ENCODE measurements around the gene KDM4D. TPM values are rescaled to one million over a fixed set of nuclear protein-coding genes. Genes with fewer than 3 reads are reported as not detected.
"Not testable (repeated sequence)": the region's sequence is repeated elsewhere in the genome, so short reads cannot be mapped to it uniquely, and the experiment has no call there.

The KDM4D gene
- total and polyA plus RNA-seq, 5 donors from 2014 or later, result 0.25 to 0.61 (median 0.37) TPM

- Mint-ChIP-seq H3K27me3 (peaks cover 53% of the 10 kb centered on the region), H3K9me3 (no peaks in the 10 kb centered on the region), H3K36me3 (no peaks in the 10 kb centered on the region), H3K4me3 (no peak overlapping the region), H3K4me1 (no peaks in the 10 kb centered on the region), H3K27ac (no peak overlapping the region)
- H3K4me3 ChIP-seq (ENCODE audit: low read depth, low read length), result no peak overlapping the region
- no peaks in the 10 kb centered on the region for H3K36me3 ChIP-seq (ENCODE audit: control insufficient read depth, insufficient read depth, low read length)
- H3K27ac ChIP-seq (ENCODE audit: insufficient read depth, low read length, poor library complexity, severe bottlenecking), result no peak overlapping the region
- DNase-seq (no peak), ATAC-seq (ENCODE audit: low read depth in 2 of 2) (no peak)
- H3K9me3 ChIP-seq (ENCODE audit: control insufficient read depth in 2 of 2, low read length in 2 of 2), result no peaks in the 10 kb centered on the region
- H3K27me3 ChIP-seq (ENCODE audit: control insufficient read depth, insufficient read depth, low read length), result peaks cover 4% of the 10 kb centered on the region
- no peaks in the 10 kb centered on the region for H3K4me1 ChIP-seq (ENCODE audit: control insufficient read depth, insufficient read depth, low read length, poor library complexity, severe bottlenecking)
Observed at GRCh38 chr11:95035316-95035715, 61.8 kb downstream of the KDM4D start.

GRCh38 chr11:95037356-95038035, 64.0 kb downstream of the KDM4D start:
- not testable (repeated sequence) for H3K4me3 ChIP-seq (ENCODE audit: low read depth, low read length); H3K9me3 Mint-ChIP-seq; H3K4me1 Mint-ChIP-seq; H3K27ac Mint-ChIP-seq; H3K27ac ChIP-seq (ENCODE audit: insufficient read depth, low read length, poor library complexity, severe bottlenecking); H3K9me3 ChIP-seq (ENCODE audit: control insufficient read depth in 2 of 2, low read length in 2 of 2); H3K36me3 ChIP-seq (ENCODE audit: control insufficient read depth, insufficient read depth, low read length); H3K4me3 Mint-ChIP-seq; H3K4me1 ChIP-seq (ENCODE audit: control insufficient read depth, insufficient read depth, low read length, poor library complexity, severe bottlenecking); H3K36me3 Mint-ChIP-seq
- H3K27me3 Mint-ChIP-seq, result peaks cover 43% of the 10 kb centered on the region
- DNase-seq (peak in 2 of 3 donors; percentile 8 to 16), ATAC-seq (ENCODE audit: low read depth in 2 of 2) (peak in 1 of 2 donors; percentile 40)
- H3K27me3 ChIP-seq (ENCODE audit: control insufficient read depth, insufficient read depth, low read length), result peaks cover 11% of the 10 kb centered on the region

- H3K9me3 Mint-ChIP-seq, result peaks cover 0 to 1% (median 0%) of the 10 kb centered on the region in 7 donors
- no peaks in the 10 kb centered on the region for H3K36me3 ChIP-seq (ENCODE audit: control insufficient read depth, insufficient read depth, low read length)
- H3K27me3 Mint-ChIP-seq, result peaks cover 51% of the 10 kb centered on the region
- H3K27me3 ChIP-seq (ENCODE audit: control insufficient read depth, insufficient read depth, low read length), result peaks cover 25% of the 10 kb centered on the region
- no peaks in the 10 kb centered on the region for H3K9me3 ChIP-seq (ENCODE audit: control insufficient read depth in 2 of 2, low read length in 2 of 2)
- no peaks in the 10 kb centered on the region for H3K36me3 Mint-ChIP-seq
- no peak overlapping the region for H3K27ac ChIP-seq (ENCODE audit: insufficient read depth, low read length, poor library complexity, severe bottlenecking)
- H3K27ac Mint-ChIP-seq, result no peak overlapping the region
- no peak for ATAC-seq (ENCODE audit: low read depth in 2 of 2)
- no peak for DNase-seq
- no peak overlapping the region for H3K4me3 Mint-ChIP-seq
- H3K4me1 ChIP-seq (ENCODE audit: control insufficient read depth, insufficient read depth, low read length, poor library complexity, severe bottlenecking), result no peaks in the 10 kb centered on the region
- no peaks in the 10 kb centered on the region for H3K4me1 Mint-ChIP-seq
- no peak overlapping the region for H3K4me3 ChIP-seq (ENCODE audit: low read depth, low read length)
Observed at GRCh38 chr11:95042239-95042638, 68.7 kb downstream of the KDM4D start.

- no peak overlapping the region for H3K27ac ChIP-seq (ENCODE audit: insufficient read depth, low read length, poor library complexity, severe bottlenecking)
- Mint-ChIP-seq H3K9me3 (peaks cover 0 to 1% (median 0%) of the 10 kb centered on the region in 7 donors), H3K27me3 (peaks cover 51% of the 10 kb centered on the region), H3K4me1 (no peaks in the 10 kb centered on the region), H3K27ac (no peak overlapping the region), H3K36me3 (no peaks in the 10 kb centered on the region), H3K4me3 (no peak overlapping the region)
- H3K27me3 ChIP-seq (ENCODE audit: control insufficient read depth, insufficient read depth, low read length), result peaks cover 25% of the 10 kb centered on the region
- H3K4me1 ChIP-seq (ENCODE audit: control insufficient read depth, insufficient read depth, low read length, poor library complexity, severe bottlenecking), result no peaks in the 10 kb centered on the region
- no peak overlapping the region for H3K4me3 ChIP-seq (ENCODE audit: low read depth, low read length)
- no peaks in the 10 kb centered on the region for H3K9me3 ChIP-seq (ENCODE audit: control insufficient read depth in 2 of 2, low read length in 2 of 2)
- H3K36me3 ChIP-seq (ENCODE audit: control insufficient read depth, insufficient read depth, low read length), result no peaks in the 10 kb centered on the region
- DNase-seq, result no peak
- no peak for ATAC-seq (ENCODE audit: low read depth in 2 of 2)
Observed at GRCh38 chr11:95042906-95043305, 69.4 kb downstream of the KDM4D start.

GRCh38 chr11:95044010-95044409, 70.5 kb downstream of the KDM4D start:
- H3K4me1 ChIP-seq (ENCODE audit: control insufficient read depth, insufficient read depth, low read length, poor library complexity, severe bottlenecking), result no peaks in the 10 kb centered on the region
- H3K27ac ChIP-seq (ENCODE audit: insufficient read depth, low read length, poor library complexity, severe bottlenecking), result no peak overlapping the region
- no peaks in the 10 kb centered on the region for H3K36me3 ChIP-seq (ENCODE audit: control insufficient read depth, insufficient read depth, low read length)
- peaks cover 25% of the 10 kb centered on the region for H3K27me3 ChIP-seq (ENCODE audit: control insufficient read depth, insufficient read depth, low read length)
- H3K4me1 Mint-ChIP-seq, result no peaks in the 10 kb centered on the region
- H3K27me3 Mint-ChIP-seq, result peaks cover 42% of the 10 kb centered on the region
- H3K4me3 Mint-ChIP-seq, result no peak overlapping the region
- H3K36me3 Mint-ChIP-seq, result no peaks in the 10 kb centered on the region
- no peak overlapping the region for H3K27ac Mint-ChIP-seq
- H3K9me3 ChIP-seq (ENCODE audit: control insufficient read depth in 2 of 2, low read length in 2 of 2), result no peaks in the 10 kb centered on the region
- no peak overlapping the region for H3K4me3 ChIP-seq (ENCODE audit: low read depth, low read length)
- ATAC-seq (ENCODE audit: low read depth in 2 of 2), result no peak
- no peak for DNase-seq
- H3K9me3 Mint-ChIP-seq, result peaks cover 0 to 1% (median 0%) of the 10 kb centered on the region in 7 donors

- peaks cover 0 to 1% (median 0%) of the 10 kb centered on the region in 7 donors for H3K9me3 Mint-ChIP-seq
- no peak overlapping the region for H3K27ac Mint-ChIP-seq
- H3K27me3 ChIP-seq (ENCODE audit: control insufficient read depth, insufficient read depth, low read length), result peaks cover 25% of the 10 kb centered on the region
- no peak overlapping the region for H3K4me3 Mint-ChIP-seq
- ATAC-seq (ENCODE audit: low read depth in 2 of 2) (no peak), DNase-seq (no peak)
- H3K9me3 ChIP-seq (ENCODE audit: control insufficient read depth in 2 of 2, low read length in 2 of 2), result no peaks in the 10 kb centered on the region
- H3K27ac ChIP-seq (ENCODE audit: insufficient read depth, low read length, poor library complexity, severe bottlenecking), result no peak overlapping the region
- H3K4me1 ChIP-seq (ENCODE audit: control insufficient read depth, insufficient read depth, low read length, poor library complexity, severe bottlenecking), result no peaks in the 10 kb centered on the region
- peaks cover 30% of the 10 kb centered on the region for H3K27me3 Mint-ChIP-seq
- H3K36me3 Mint-ChIP-seq, result no peaks in the 10 kb centered on the region
- no peaks in the 10 kb centered on the region for H3K4me1 Mint-ChIP-seq
- H3K4me3 ChIP-seq (ENCODE audit: low read depth, low read length), result no peak overlapping the region
- no peaks in the 10 kb centered on the region for H3K36me3 ChIP-seq (ENCODE audit: control insufficient read depth, insufficient read depth, low read length)
Observed at GRCh38 chr11:95045812-95046211, 72.3 kb downstream of the KDM4D start.

Other genes with a start within 250 kb of the KDM4D start
- 0.59 TPM for gene AMOTL1, start 205.4 kb upstream of the KDM4D start, total RNA-seq
- gene AMOTL1, start 205.4 kb upstream of the KDM4D start, polyA plus RNA-seq, result under 1 TPM in 3 of 4 donors, not detected in 1; 0.20 to 0.67 (median 0.22) TPM
- 94.1 TPM for gene CWC15, start 153 bp upstream of the KDM4D start, total RNA-seq
- gene CWC15, start 153 bp upstream of the KDM4D start, polyA plus RNA-seq, result 10 to 100 TPM; 65.8 to 85.8 (median 75.5) TPM
- gene KDM4E, start 51.5 kb downstream of the KDM4D start, total RNA-seq, result not detected
- gene KDM4E, start 51.5 kb downstream of the KDM4D start, polyA plus RNA-seq, result not detected
- gene KDM4F, start 75.7 kb downstream of the KDM4D start, total RNA-seq, result not detected
- gene KDM4F, start 75.7 kb downstream of the KDM4D start, polyA plus RNA-seq, result not detected
- 57.4 TPM for gene SRSF8, start 93.2 kb downstream of the KDM4D start, total RNA-seq
- 100 to 1,000 TPM; 119 to 145 (median 134) TPM for gene SRSF8, start 93.2 kb downstream of the KDM4D start, polyA plus RNA-seq
- 11.0 TPM for gene ENDOD1, start 116.1 kb downstream of the KDM4D start, total RNA-seq
- gene ENDOD1, start 116.1 kb downstream of the KDM4D start, polyA plus RNA-seq, result 10 to 100 TPM in 2 of 4 donors, 1 to 10 TPM in 2; 9.1 to 14.6 (median 11.0) TPM